ENCODE results near the gene BLM.
"Not testable (repeated sequence)": the region's sequence is repeated elsewhere in the genome, so short reads cannot be mapped to it uniquely, and the experiment has no call there.

BLM gene

DNA sequence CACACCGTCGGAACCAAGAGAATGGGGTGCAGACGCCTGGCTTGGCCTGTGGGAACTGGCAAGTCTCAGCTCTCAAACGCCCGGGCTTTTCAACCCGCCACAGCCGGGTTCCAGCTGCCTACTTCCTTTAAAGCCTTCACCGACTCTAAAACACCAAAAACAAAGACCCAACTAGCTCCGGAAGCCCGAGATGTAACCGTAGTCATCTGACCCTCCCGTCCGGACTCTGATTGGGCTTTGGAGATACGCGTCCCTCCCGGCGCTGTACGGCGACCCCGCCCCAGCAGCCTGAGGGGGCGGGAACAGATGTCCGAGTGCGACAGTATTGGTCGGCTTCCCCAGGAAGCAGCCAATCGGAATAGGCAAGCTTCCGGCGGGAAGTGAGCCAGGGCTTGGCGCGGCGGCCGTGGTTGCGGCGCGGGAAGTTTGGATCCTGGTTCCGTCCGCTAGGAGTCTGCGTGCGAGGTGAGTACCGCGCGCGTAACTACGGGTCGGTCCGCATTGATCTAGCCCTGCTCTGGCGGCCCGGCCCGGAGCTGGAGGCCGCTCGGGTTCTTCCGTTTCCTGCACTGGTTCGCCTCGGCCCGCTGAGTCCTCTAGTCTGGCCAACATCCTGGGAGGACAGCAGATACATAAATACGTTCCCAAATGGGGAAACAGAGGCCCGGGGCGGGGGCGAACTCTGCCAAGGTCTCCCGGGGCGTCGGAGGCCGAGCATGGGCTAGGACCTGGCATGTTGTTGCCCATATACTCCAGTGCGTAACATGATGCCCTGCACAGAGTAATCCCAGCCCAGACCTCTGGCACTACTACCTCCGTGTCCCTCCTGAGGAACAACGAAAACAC lies at the start of gene BLM:
Gene BLM, plus strand, starts transcription at position 371 of the 846 bp plus-strand sequence. CDS start 30,047 bp downstream, outside the sequence.
- peak; percentile 99 for DNase-seq

DNA sequence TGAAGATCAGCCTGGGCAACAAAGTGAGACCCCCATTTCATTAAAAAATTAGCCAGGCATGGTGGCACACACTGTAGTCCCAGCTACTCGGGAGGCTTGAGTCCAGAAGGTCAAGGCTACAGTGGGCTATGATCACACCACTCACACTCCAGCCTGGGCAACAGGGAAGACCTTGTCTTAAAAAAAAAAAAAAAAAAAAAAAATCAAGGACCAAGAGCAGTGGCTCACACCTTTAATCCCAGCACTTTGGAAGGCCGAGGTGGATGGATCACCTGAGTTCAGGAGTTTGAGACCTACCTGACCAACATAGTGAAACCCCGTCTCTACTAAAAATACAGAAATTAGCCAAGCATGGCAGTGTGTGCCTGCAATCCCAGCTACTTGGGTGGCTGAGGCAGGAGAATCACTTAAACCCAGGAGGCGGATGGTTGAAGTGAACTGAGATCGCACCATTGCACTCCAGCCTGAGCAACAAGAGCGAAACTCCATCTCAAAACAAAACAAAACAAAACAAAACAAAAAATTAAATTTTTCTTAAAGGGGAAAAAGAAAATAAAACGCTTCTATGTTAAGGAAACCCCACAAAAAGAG lies 49.3 kb upstream of the BLM start:
- not testable (repeated sequence) for DNase-seq

DNA sequence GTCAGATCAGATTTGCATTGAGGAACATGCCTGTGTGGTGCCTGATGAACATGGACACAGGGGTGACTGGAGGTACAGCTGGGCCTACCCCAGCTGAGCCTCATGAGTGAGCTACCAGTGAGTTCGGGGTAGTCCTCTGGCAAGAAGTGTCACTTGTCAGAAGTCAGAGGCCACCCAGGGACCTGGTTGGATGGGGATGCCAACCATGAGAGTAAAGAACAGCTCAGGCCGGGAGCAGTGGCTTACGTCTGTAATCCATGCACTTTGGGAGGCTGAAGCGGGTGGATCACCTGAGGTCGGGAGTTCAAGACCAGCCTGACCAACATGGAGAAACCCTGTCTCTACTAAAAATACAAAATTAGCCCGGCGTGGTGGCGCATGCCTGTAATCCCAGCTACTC lies 46.5 kb upstream of the BLM start:
- DNase-seq, result not testable (repeated sequence)

DNA sequence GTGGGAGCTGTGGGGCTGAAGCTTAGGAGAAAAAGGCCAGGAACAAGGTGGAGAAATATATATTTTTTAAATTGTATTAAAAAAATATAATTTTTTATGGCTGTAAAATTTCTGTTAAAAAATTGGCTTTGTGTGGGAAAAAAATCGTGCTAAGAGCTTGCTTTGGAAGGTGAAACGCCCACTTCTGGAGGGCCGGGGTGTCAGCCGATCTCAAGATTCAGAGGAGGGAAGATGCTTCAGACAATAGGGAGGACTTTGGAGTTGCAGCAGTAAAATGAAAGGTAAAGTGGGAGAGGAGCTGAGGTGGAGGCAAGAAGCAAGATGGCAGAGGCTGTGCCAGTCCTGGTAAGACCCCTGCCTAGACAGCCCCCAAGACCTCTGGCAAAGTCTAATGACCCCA lies 45.9 kb upstream of the BLM start:
- no peak for DNase-seq

DNA sequence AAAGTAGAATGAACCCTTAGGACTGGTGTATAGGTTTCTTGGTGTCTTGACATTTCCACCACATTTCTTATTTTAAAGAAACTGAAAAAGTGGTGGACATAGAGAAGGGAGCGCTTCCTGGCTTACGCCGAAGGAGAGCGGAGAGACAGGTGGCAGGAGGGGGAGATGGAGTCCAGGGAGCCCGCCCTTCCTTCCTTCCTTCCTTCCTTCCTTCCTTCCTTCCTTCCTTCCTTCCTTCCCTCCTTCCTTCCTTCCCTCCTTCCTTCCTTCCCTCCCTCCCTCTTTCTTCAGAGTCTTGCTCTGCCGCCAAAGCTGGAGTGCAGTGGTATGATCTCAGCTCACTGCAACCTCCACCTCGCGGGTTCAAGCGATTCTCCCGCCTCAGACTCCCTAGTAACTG lies 43.8 kb upstream of the BLM start:
- DNase-seq, result not testable (repeated sequence)

DNA sequence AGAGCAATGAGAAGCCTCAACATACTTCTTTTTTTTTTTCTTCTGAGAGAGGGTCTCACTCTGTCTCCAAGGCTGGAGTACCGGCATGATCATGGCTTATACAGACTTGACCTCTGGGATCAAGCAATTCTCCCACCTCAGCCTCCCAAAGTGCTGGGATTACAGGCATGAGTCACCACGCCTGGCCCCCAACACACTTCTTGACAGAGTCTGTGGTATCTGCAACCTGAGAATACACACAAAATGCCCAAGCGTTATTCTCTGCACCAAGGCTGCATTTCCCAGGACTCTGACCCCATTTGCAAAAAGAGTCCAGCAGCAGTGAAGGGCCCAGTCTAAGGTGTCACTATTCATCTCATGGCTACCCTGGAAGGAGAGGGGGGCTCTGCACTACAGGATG lies 42.7 kb upstream of the BLM start:
- DNase-seq, result no peak

DNA sequence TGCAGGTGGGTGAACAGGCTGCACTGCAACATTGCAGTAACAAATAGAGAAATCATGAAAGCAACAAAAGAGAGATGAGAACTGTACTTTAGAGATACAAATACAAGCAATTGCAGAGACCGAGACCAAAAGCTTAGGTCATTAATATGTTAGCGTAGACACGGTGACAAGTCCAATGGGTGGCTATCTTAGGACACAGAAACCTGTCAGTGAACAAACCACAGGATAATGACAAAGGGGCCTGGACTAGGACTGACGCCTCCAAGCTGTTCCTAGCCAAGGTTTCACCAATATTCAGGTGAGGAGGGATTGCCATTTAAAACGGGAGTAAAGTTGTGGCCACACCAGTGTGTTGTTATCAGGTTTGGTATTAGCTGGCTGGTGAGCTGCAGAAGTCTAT lies 41.7 kb upstream of the BLM start:
- DNase-seq, result no peak

DNA sequence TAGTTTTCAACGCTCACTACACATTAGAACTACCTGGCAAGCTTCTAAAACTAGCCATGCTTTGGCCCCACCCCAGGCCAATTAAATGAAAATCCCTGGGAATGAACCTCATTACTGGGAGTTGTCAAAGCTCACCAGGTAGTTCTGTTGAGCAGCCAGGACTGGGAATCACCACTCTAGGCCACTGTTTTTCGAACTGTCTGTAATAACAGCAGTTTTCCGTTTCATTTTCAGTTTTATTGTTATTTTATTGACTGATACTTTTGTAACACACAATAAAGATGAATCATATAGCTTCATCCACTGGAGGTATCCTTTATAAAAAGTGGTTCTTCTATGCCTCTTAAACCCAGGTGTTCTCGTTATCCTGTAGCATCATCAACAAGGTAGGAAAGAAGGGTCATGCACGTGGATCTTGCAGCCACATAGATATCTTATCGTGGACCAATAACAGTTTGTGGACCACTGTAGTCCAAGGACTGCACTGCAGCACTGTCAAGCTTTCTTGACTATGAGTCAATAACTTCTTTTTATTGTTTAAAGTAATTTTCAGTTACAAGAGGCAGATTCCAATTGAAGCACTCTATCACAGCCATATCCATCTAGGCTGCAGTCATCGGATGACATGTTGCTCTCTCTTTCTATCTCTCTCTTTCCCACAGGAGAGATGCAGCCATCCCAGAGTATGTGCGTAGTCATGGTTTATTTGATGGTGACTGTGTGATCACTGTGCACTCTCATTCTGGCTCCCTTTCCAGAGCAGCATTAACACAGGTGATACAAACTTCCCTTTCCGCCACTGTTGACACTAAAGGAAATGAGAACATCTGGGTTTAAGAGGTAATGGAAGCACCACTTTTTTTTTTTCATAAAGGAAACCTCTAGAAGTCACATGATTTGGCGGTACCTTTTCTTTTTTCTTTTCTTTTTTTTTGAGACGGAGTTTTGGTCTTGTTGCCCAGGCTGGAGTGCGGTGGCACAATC lies 39.0 kb upstream of the BLM start:
- DNase-seq, result no peak

DNA sequence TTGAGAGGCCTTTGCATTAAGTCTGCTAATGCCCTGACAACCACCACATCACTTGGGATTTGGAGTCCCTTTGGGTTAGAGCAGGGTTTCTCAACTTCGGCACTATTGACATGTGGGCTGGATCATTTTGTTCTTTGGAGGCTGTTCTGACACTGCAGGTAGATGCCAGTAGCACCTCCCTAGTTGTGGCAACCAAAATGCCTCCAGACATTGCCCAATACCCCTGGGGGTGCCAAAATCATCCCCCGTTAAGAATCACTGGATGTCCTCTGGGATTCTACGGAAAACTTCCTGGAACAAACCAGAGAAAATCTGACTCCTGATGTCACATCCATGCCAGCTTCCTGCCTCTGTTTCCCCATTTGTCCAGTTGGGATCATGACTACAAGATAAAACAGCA lies 37.2 kb upstream of the BLM start:
- DNase-seq, result no peak

DNA sequence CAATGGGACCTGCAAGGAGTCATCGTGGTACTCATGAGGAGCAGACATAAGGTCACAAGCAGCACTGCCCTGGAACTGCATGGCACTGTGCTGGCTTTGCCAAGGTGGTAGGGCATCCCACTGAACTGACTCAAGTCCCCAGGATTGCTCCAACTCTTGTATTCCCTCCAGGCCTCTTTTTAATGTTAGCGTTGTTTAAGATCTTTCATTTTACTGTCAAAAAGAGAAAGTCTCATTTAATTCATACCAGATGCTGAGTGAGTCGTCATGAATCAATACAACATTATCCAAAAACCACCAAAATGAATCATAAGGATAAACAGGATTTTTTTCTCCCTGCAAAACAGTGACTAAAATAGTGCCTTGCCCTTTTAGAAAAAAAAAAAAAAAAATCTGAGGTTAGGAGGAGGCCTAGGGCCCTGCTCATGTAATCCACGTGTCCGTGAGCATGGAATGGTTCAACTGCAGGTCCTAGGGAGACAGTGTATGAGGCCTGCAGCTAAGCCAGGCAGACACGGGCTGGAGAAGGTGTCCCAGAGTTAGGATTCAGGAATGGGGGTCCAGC lies 36.7 kb upstream of the BLM start:
- no peak for DNase-seq

DNA sequence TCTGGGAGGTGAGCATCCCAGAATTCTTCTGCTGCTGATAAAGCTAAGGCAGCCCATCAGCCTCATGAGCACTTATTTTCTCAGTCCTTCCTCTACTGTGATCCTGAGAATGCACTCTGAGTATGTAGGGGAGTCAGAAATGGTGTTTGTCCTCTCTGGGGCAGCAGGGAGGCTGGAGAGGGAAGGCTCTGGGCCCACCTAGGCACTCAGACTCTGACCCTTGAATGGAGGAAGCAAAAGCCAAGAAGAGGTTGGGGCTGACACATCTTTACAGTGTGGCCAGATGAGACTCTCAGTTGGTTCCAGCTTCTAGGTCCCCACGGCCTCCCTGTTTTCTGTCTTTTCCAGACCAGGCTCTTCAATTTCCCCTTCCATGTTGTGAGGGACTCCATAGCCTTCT lies 36.1 kb upstream of the BLM start:
- no peak for DNase-seq

DNA sequence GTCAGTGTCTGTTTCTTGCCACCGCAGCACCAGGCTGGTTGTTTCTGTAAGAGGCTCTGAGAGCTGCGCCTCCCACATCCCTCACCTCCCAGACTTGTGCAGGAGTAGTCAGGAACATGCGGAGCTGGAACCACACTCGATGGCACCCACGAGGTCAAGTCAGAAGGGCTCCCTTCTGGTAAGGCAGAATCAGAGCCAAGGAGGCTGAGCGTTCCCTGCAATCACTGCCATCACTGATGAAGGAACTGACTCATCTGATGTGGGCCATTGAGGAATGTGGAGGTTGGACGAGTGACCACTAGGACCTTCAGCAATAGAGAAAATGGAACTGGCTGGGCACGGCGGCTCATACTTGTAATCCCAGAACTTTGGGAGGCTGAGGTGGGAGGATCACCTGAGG lies 35.7 kb upstream of the BLM start:
- no peak for DNase-seq

DNA sequence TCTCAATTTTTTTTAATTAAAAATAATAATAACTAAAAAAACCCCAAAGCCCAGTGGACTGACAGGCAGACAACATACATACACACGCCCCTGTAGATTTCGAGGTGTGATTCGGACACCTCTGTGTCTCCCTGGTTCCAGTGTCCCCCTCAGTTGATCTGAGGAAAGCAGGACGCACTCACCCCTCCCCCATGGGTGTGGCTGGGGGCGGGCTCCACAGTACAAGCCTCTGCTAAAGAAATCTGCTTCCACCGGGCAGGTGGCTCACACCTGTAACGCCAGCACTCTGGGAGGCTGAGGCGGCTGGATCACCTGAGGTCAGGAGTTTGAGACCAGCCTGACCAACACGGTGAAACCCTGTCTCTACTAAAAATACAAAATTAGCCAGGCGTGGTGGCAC lies 33.8 kb upstream of the BLM start:
- no peak for DNase-seq

DNA sequence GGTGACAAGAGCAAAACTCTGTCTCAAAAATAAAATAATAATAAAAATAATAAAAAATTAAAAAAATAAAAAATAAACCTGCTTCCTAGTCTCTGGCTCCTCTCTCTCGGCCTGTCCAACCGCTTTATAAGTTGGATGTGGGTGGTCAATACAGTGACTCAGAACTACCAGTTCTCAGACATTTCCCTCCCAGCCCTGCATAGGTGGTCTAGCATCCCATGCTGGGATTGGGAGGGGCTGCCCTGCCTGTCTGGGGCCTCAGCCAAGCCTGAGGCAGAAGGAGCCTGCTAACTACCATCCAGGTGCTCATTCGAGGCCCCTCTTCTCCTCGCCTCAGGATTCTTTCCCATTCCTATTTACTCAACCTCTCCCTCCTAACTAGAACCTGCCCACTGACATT lies 33.3 kb upstream of the BLM start:
- no peak for DNase-seq

DNA sequence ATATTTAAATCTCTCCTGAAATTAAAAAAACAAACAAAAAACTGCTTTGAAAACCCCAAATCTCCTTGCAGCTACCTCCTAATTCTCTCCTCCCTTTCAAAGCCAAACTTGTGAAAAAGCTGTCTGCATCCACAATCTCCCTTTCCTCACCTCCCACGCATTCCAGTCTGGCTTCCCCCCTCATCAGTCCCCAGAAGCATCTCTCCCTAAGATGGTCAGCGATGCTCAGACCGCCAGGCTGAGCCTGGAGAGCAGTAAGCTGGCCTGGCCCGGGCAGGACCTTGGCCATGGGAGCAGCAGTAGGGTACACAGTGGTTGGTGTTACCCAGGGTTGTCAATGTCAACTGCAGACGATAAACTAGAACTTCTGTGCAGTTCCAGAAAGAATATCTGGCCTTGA lies 32.9 kb upstream of the BLM start:
- DNase-seq, result no peak

DNA sequence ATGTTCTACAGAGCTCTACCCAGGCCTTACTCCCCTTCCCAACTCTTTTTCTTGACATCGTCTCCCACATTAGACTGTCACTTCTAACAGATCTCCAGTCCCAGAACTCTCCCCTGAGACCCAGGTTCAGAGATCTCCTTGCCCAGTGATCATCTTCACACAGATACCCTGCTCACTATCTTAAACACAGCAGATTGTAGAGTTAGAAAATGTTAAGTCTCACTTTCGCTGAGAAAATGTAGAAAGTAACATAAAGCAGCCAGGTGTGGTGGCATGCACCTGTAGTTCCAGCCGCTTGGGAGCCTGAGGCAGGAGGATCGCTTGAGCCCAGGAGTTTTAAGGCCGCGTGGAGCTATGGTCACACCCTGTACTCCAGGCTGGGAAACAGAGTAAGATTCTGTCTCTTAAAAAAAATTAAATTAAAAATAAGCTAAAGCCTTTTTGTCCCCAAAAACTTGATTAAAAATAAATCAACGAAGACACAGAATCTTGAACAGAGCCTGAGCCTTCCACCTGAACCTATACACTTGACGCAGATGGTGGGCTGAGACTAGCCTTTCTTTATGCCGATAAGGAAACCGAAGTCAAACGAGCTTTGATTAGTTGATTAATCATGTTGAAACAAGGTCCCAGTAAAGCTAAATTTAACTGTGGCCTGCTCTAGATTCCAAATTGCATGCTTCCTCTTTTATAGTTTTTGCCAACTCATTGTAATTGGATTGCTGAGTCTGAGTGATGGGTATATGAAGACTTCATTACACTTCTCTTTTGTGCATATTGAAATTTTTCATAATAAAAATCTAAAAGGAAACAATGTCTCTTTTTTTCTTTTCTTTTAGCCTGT lies 31.3 kb upstream of the BLM start:
- peak; percentile 66 for DNase-seq

DNA sequence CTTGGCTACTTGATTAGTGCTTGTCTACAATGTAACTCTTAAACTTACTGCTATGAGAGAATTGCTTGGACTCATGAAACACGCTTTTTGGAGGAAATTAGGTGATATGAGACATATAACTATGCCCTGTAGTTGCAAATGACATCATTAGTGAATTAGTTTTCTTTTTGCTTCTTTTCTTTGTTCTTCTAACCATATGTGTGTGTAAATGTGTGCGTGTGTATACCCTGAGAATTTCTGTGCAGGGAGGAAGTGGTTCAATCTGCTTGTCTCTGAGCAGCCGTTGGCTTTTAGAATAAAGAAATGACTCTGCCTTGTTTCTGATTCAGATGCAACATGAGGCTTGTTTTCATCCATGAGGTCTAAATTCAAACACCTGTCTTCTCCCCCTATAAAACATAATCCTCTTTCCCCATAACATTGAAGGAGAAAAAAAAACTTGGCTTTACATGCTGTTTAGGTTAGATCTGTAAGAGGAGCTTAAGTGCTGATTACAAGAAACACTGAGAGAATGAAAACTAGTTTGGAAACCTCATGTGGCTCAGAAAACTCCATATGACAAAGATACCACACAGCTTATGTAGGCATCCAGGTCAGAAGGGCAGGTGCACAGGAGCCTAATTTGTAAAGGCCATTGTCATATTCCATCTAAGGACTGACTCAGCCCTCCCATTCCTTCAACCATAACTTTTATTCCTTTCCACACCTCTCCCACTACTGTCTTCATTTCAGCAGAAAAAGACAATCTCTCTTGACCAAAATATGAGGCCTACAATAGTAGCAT lies 30.5 kb upstream of the BLM start:
- DNase-seq, result peak; percentile 42

DNA sequence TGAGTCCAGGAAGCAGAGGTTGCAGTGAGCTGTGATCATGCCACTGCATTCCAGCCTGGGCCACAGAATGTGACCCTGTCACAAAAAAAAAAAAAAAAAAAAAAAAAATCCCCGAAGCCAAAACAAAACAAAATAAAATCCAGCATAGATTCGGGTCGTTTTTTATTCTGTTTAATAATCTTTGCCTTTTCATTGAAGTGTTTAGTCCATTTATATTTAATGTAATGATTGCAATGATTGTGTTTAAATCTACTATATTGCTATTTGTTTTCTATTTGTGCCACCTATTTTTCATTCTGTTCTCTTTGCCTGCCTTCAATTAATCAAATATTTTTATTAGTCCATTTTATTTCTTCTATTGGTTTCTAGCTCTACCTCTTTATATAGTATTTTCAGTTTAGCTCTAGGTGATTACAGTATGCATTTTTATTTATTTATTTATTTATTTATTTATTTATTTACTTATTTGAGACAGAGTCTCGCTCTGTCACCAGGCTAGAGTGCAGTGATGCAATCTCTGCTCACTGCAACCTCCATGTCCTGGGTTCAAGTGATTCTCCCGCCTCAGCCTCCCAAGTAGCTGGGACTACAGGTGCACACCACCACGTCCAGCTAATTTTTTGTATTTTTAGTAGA lies 27.7 kb upstream of the BLM start:
- DNase-seq, result not testable (repeated sequence)

DNA sequence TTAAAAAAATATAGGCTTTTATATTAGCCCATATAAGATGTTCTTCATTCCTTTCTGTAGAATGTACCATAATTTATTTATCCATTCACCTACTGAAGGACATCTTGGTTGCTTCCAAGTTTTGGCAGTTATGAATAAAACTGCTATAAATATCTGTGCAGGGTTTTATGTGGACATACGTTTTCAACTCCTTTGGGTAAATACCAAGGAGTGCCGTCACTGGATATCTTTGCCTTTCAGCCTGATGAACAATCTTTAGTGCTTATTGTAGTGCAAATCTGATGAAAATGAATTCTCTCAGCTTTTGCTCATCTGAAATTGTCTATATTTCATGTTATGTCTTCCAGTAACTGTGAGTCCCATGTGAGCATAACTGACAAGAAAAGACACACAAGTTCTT lies 26.6 kb upstream of the BLM start:
- DNase-seq, result no peak

DNA sequence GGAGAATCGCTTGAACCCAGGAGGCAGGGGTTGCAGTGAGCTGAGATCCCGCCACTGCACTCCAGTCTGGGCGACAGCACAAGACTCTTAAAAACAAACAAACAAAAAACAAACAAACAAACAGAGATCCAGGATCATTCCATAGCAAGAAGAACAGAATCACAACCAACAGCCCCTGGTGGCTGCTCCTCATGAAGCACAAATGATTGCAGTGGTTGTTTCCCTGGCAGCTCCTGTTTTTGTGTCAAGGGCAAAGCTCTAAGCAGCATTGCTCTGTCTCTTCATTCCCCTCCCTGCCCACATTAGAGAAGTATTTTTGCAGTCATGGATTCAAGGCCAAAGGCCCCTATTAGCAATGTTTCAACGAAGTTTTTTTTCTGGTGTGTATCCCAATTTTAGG lies 25.8 kb upstream of the BLM start:
- no peak for DNase-seq

All from RPMI8226 (cell line).